ENCODE results near the gene IHH.

- TF ChIP-seq, protein P1, sequence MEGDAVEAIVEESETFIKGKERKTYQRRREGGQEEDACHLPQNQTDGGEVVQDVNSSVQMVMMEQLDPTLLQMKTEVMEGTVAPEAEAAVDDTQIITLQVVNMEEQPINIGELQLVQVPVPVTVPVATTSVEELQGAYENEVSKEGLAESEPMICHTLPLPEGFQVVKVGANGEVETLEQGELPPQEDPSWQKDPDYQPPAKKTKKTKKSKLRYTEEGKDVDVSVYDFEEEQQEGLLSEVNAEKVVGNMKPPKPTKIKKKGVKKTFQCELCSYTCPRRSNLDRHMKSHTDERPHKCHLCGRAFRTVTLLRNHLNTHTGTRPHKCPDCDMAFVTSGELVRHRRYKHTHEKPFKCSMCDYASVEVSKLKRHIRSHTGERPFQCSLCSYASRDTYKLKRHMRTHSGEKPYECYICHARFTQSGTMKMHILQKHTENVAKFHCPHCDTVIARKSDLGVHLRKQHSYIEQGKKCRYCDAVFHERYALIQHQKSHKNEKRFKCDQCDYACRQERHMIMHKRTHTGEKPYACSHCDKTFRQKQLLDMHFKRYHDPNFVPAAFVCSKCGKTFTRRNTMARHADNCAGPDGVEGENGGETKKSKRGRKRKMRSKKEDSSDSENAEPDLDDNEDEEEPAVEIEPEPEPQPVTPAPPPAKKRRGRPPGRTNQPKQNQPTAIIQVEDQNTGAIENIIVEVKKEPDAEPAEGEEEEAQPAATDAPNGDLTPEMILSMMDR (conservative IDR thresholded peaks at IDR 0.05; ENCODE audit: low read depth, low read length): no peak
- no peak for TF ChIP-seq EZH2 (IDR thresholded peaks at IDR 0.05; ENCODE audit: borderline replicate concordance, low read depth, low read length, poor library complexity, severe bottlenecking)
Measured at GRCh38 chr2:219049282-219049681, 11.4 kb downstream of the IHH start.

All from A673 (cell line).